Measurements from ENCODE around the gene FAM53B.

The FAM53B gene

GRCh38 chr10:124741922-124742412 lies 2.2 kb downstream of the FAM53B start:
- no peak for DNase-seq

- DNase-seq, result peak; percentile 38
Observed at GRCh38 chr10:124741281-124741921, 2.8 kb downstream of the FAM53B start.

- DNase-seq, result no peak
Observed at GRCh38 chr10:124740369-124741280, 3.6 kb downstream of the FAM53B start.

DNA sequence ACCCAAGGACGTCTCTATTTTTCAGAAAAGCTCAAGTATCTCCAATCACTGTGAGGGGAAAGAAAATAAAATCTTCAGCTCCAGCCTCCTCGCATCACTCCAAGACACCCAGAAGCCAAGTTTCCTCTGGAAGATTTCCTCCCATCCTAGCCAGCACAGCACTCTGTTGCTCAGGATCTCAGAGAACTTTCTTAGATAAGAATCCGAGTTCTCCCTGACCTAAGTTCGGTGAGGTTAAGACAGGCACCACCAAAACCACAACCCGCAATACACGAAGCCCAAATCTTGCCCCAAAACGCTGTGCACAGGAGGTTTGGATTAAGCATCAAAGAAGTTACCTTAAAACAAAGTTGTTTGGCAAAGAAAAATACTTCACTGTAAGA lies 4.2 kb downstream of the FAM53B start:
- no peak for DNase-seq

- DNase-seq, result no peak
Observed at GRCh38 chr10:124739119-124739921, 4.9 kb downstream of the FAM53B start.

DNA sequence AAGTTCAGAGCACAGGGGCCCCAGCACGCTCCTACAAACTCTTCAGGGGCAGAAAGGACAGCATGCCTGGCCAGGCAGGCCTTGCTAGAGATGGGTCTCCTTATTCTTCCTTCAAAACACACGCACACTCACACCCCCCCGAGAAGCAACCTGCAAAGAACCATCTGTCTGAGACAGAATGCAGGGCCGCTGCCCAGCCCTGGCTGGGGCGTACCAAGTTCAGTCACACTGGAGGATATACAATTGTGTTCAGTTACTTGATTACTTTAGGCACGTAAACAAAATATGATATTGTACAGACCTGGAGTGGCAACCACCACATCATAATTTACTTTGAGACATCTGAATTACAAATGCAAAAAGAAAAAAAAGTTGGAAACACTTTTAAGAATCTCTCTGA lies 5.7 kb downstream of the FAM53B start:
- DNase-seq, result no peak

DNA sequence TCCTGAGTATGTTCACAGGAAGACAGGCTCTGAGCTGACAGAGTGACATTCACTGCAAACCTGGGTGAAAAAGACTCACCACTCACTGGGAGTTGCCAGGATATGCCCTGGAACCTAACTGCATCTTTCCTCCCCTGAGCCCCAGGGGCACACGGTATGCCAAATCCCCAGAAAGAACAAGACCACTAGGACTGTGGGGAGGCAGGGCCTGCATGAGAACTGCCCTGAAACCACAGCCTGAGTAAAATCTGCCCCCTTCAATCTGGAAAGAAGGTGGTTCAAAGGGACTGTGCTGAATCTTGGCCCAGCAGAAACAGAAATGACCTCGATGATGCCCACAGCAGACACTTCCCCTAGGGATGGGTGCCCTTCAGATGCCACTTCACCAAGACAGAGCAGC lies 6.5 kb downstream of the FAM53B start:
- DNase-seq, result no peak

GRCh38 chr10:124737221-124737620 lies 7.0 kb downstream of the FAM53B start:
- no peak for DNase-seq

GRCh38 chr10:124736491-124737136 lies 7.6 kb downstream of the FAM53B start:
- no peak for DNase-seq

DNA sequence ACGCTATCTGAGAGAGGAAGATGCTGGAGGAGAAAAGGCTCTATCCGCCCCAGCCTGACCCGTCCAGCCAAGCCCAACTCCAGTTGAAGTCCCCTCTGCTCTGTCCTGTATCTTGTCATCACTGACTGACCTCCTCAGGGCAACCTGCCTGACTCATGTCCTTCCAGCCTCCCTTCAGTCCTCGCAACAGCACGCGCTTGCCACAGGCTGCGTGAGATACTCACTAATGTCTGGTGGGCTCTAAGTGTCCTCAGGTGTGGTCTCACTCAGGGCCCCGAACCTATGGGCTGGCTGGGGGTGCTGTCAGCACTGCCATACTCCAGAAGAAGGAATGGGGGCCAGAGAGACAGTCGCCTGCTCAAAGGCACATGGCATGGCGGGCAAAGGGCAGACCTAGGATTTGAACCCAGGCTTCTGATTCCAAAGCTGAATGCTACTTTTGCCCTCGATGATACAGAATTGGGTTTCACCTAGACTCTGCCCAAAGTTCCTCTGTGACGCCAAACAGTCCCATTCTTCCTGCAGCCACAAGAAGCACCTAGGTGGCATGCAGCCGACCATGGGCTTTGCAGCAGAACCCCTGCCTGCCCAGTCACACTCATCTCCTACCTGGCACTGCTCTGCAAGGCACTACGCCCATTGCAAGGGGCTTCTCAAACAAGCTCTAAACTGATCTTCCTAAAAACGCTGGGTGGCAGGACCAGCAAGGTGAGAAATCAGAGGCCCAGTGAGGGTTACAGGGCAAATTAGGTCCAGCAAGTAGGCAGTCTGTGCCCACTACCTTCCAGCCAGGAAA lies 8.5 kb downstream of the FAM53B start:
- no peak for DNase-seq

GRCh38 chr10:124734311-124735166 lies 9.6 kb downstream of the FAM53B start:
- DNase-seq, result no peak

GRCh38 chr10:124733571-124734245 lies 10.5 kb downstream of the FAM53B start:
- no peak for DNase-seq

- no peak for DNase-seq
Observed at GRCh38 chr10:124732931-124733570, 11.1 kb downstream of the FAM53B start.

GRCh38 chr10:124731551-124731950 lies 12.6 kb downstream of the FAM53B start:
- DNase-seq, result no peak

DNA sequence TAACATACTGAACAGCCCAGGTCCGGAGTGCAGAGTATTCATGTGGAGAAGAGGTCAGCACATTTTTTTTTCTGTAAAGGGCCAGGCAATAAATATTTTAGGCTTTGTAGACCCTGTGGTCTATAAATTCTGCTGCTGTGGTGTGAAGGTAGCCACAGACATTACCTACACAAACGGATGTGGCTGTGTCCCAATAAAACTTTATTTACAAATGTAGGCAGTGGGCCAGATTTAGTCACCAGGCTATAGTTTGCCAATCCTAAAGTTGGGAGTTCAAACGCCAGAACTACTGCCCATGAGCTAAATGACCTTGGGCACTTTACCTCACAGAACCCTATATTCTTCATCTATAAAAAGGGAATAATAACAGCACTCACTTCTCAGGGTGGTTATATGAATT lies 13.4 kb downstream of the FAM53B start:
- no peak for DNase-seq

DNA sequence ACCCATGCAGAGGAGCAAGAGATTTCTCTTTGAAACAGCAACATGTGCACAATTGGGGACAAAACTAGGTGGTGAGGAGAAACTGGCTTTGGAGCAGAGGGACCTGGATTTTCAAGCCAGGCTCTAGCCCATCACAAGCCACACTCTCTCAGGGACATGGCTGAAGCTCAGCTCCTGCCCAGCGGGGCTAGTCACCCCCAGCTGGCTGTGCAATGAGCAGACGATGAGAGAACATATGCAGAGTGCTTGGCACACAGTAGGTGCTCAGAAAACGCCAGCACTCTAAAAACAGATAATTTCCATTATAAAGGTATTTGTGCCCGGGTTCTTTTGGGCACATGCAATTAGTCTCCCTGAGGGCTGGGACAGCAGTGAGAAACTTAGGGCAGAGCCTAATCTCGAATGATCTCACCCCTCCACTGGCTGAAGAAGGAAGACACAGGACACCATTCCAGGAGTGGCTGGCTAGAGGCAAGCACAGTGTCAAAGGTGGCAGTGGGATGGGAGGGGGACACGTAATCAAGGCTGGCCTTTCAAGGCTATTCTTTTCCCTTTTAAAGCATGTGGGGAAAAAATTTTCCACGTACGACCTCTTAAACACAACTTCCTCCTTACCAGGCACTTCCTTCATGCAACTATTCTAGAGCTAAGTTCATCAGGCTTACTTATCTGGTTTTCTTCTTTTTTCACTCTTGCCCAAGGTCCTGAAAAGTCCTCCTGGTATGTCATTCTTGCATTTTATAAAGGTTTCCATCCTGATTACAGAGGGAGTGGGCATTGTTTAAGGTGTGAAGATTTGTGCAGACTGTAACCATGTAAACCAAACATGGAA lies 15.1 kb downstream of the FAM53B start:
- DNase-seq, result no peak

GRCh38 chr10:124728071-124728829 lies 15.9 kb downstream of the FAM53B start:
- no peak for DNase-seq

DNA sequence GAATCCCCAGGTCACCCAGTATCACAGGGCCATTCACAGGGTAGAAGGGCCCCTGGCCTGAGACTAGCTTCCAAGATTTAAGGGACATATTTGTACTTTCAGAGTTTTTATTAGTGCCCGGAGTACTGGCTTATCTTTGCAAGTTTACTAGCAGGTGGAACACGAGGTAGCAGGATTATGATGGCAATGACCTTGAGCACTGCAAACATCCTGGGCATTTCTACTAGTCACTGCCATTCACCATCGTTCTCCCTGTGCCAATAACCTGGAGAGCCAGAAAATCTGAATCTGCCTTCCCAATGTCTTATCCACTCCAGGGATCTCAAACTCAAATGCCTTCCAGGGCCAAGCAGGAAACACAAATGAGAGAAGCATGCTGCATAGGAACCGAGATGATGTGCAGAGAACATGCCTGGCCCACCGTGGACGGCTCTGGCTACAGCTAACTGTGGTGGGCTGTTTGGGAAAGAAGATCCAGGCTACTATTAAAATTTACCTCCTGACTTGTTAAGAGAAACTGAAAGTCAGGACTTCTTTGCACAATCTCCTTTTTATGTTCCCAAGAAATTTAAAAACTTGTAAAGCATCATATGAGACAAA lies 16.7 kb downstream of the FAM53B start:
- no peak for DNase-seq

Measured in NK-92 treated with Interleukin-12 subunit alpha and Interleukin-12 subunit beta, amount 100 ng/mL, for 24 hours (cell line).